Mesendoderm (in vitro differentiated cells): ENCODE data around the gene ORM2.

Experiments used
- DNase-seq: peaks from one replicate; pipeline ENCODE4 v3.0.0; 2013
- H2AK5ac ChIP-seq: 2 replicates; pipeline ENCODE4 v1.6.1; 2013; ENCODE audit warnings: low read length, inconsistent platforms
- H2BK120ac ChIP-seq: 2 replicates; pipeline ENCODE4 v1.6.1; 2013; ENCODE audit warnings: low read depth, mild to moderate bottlenecking, low read length, moderate library complexity, mixed read lengths
- H2BK15ac ChIP-seq: replicated peaks from 2 replicates; pipeline ENCODE4 v1.6.1; 2013; ENCODE audit warnings: low read depth, mild to moderate bottlenecking, moderate library complexity
- H2BK5ac ChIP-seq: 2 replicates; pipeline ENCODE4 v1.6.1; 2013; ENCODE audit warnings: low read length, inconsistent platforms
- H3K18ac ChIP-seq: 2 replicates; pipeline ENCODE4 v1.6.1; 2013; ENCODE audit warnings: mild to moderate bottlenecking, low read length, mixed read lengths
- H3K23ac ChIP-seq: one replicate; pipeline ENCODE4 v1.6.1; 2013; ENCODE audit warnings: low read length
- H3K27ac ChIP-seq: 2 replicates; pipeline ENCODE4 v1.5.1; 2013; ENCODE audit warnings: low read depth, mild to moderate bottlenecking, inconsistent platforms, low read length, moderate library complexity
- H3K27me3 ChIP-seq: 2 replicates; pipeline ENCODE4 v1.6.1; 2013; ENCODE audit warnings: low read length, control low read depth, mild to moderate bottlenecking, inconsistent platforms; ENCODE audit not compliant: insufficient read depth, poor library complexity
- H3K36me3 ChIP-seq: 2 replicates; pipeline ENCODE4 v1.6.1; 2013; ENCODE audit warnings: low read length, inconsistent platforms; ENCODE audit not compliant: control insufficient read depth, insufficient read depth
- H3K4ac ChIP-seq: one replicate; pipeline ENCODE4 v1.6.1; 2013; ENCODE audit warnings: low read depth, mild to moderate bottlenecking, low read length, moderate library complexity
- H3K4me1 ChIP-seq: 2 replicates; pipeline ENCODE4 v1.6.1; 2013; ENCODE audit warnings: low read depth, low read length, inconsistent platforms; ENCODE audit not compliant: control insufficient read depth
- H3K4me2 ChIP-seq: 2 replicates; pipeline ENCODE4 v1.6.1; 2013; ENCODE audit warnings: low read length
- H3K4me3 ChIP-seq: 2 replicates; pipeline ENCODE4 v1.5.1; 2013; ENCODE audit warnings: mild to moderate bottlenecking, low read length
- H3K56ac ChIP-seq: one replicate; pipeline ENCODE4 v1.6.1; 2013; ENCODE audit warnings: low read length
- H3K79me1 ChIP-seq: 2 replicates; pipeline ENCODE4 v1.6.1; 2013; ENCODE audit warnings: low read length, inconsistent platforms
- H3K79me2 ChIP-seq: 2 replicates; pipeline ENCODE4 v1.6.1; 2013; ENCODE audit warnings: mild to moderate bottlenecking, low read length; ENCODE audit not compliant: control insufficient read depth, insufficient read depth
- H3K9ac ChIP-seq: 2 replicates; pipeline ENCODE4 v1.6.1; 2013; ENCODE audit warnings: low read length, inconsistent platforms
- H4K5ac ChIP-seq: one replicate; pipeline ENCODE4 v1.6.1; 2013; ENCODE audit warnings: low read length
- H4K8ac ChIP-seq: one replicate; pipeline ENCODE4 v1.6.1; 2013; ENCODE audit warnings: low read depth, mild to moderate bottlenecking, control low read depth, low read length, moderate library complexity
- WGBS: extraction: QIAGEN DNeasy Blood & Tissue Kit; methylation state at CpG from one replicate; pipeline ENCODE4 v1.1.7; 2013; ENCODE audit warnings: low lambda C conversion rate, missing lambda C conversion rate; ENCODE audit not compliant: insufficient coverage; ENCODE audit errors: extremely low coverage; 5-methylcytosine and 5-hydroxymethylcytosine counted together

The ORM2 gene

GRCh38 chr9:114356792-114357191 lies 27.1 kb downstream of the ORM2 start:
- Histone ChIP-seq H2BK15ac (no peak overlapping the region), H3K18ac (no peak overlapping the region), H3K79me1 (no peaks in the 10 kb centered on the region), H3K4me1 (no peaks in the 10 kb centered on the region), H3K4me3 (no peak overlapping the region), H4K5ac (no peak overlapping the region), H3K4ac (no peak overlapping the region), H3K27me3 (no peaks in the 10 kb centered on the region), H3K56ac (no peak overlapping the region), H3K36me3 (no peaks in the 10 kb centered on the region), H2BK5ac (no peak overlapping the region), H2AK5ac (no peak overlapping the region), H3K9ac (no peak overlapping the region), H3K4me2 (no peak overlapping the region), H3K27ac (no peak overlapping the region), H2BK120ac (no peak overlapping the region), H3K23ac (no peak overlapping the region), H3K79me2 (no peaks in the 10 kb centered on the region), H4K8ac (no peak overlapping the region)
- no peak for DNase-seq
- WGBS = no CpG with 5 or more reads among the region's 6 CpGs

GRCh38 chr9:114357360-114357759 lies 27.7 kb downstream of the ORM2 start:
- Histone ChIP-seq H2BK15ac (no peak overlapping the region), H3K4me2 (no peak overlapping the region), H3K23ac (no peak overlapping the region), H3K36me3 (no peaks in the 10 kb centered on the region), H4K5ac (no peak overlapping the region), H3K79me1 (no peaks in the 10 kb centered on the region), H2BK120ac (no peak overlapping the region), H3K4me3 (no peak overlapping the region), H3K4me1 (no peaks in the 10 kb centered on the region), H3K56ac (no peak overlapping the region), H2BK5ac (no peak overlapping the region), H3K18ac (no peak overlapping the region), H3K4ac (no peak overlapping the region), H3K27me3 (no peaks in the 10 kb centered on the region), H4K8ac (no peak overlapping the region), H3K9ac (no peak overlapping the region), H3K27ac (no peak overlapping the region), H2AK5ac (no peak overlapping the region), H3K79me2 (no peaks in the 10 kb centered on the region)
- DNase-seq = no peak
- WGBS = no CpG with 5 or more reads among the region's 6 CpGs

GRCh38 chr9:114357911-114358328 lies 28.3 kb downstream of the ORM2 start:
- no peak overlapping the region for H2BK15ac ChIP-seq
- H3K4me3 ChIP-seq = no peak overlapping the region
- no peak overlapping the region for H2AK5ac ChIP-seq
- H3K56ac ChIP-seq = no peak overlapping the region
- no peak overlapping the region for H4K8ac ChIP-seq
- H2BK120ac ChIP-seq = no peak overlapping the region
- no peak overlapping the region for H3K27ac ChIP-seq
- no peak overlapping the region for H2BK5ac ChIP-seq
- H3K79me1 ChIP-seq = no peaks in the 10 kb centered on the region
- H3K79me2 ChIP-seq = no peaks in the 10 kb centered on the region
- no peak overlapping the region for H4K5ac ChIP-seq
- DNase-seq = no peak
- no peaks in the 10 kb centered on the region for H3K27me3 ChIP-seq
- H3K18ac ChIP-seq = no peak overlapping the region
- H3K4ac ChIP-seq = no peak overlapping the region
- no peak overlapping the region for H3K9ac ChIP-seq
- H3K23ac ChIP-seq = no peak overlapping the region
- no peak overlapping the region for H3K4me2 ChIP-seq
- no peaks in the 10 kb centered on the region for H3K4me1 ChIP-seq
- WGBS = no CpG with 5 or more reads among the region's 9 CpGs
- no peaks in the 10 kb centered on the region for H3K36me3 ChIP-seq

- Histone ChIP-seq H2BK5ac (no peak overlapping the region), H2BK120ac (no peak overlapping the region), H3K4ac (no peak overlapping the region), H2AK5ac (no peak overlapping the region), H3K56ac (no peak overlapping the region), H3K36me3 (no peaks in the 10 kb centered on the region), H2BK15ac (no peak overlapping the region), H3K27ac (no peak overlapping the region), H3K4me1 (no peaks in the 10 kb centered on the region), H3K4me2 (no peak overlapping the region), H3K27me3 (no peaks in the 10 kb centered on the region), H3K79me2 (no peaks in the 10 kb centered on the region), H3K79me1 (no peaks in the 10 kb centered on the region), H3K4me3 (no peak overlapping the region), H4K5ac (no peak overlapping the region), H4K8ac (no peak overlapping the region), H3K18ac (no peak overlapping the region), H3K9ac (no peak overlapping the region), H3K23ac (no peak overlapping the region)
- WGBS = no CpG with 5 or more reads among the region's 7 CpGs
- DNase-seq = no peak
These were observed 30.1 kb downstream of the ORM2 start for GRCh38 chr9:114359801-114360200.

GRCh38 chr9:114361542-114361941 lies 31.9 kb downstream of the ORM2 start:
- Histone ChIP-seq H3K18ac (no peak overlapping the region), H2AK5ac (no peak overlapping the region), H3K27ac (no peak overlapping the region), H3K4me3 (no peak overlapping the region), H4K5ac (no peak overlapping the region), H4K8ac (no peak overlapping the region), H3K4ac (no peak overlapping the region), H2BK5ac (no peak overlapping the region), H2BK120ac (no peak overlapping the region), H3K36me3 (no peaks in the 10 kb centered on the region), H3K9ac (no peak overlapping the region), H3K4me1 (no peaks in the 10 kb centered on the region), H2BK15ac (no peak overlapping the region), H3K23ac (no peak overlapping the region), H3K4me2 (no peak overlapping the region), H3K79me1 (no peaks in the 10 kb centered on the region), H3K56ac (no peak overlapping the region), H3K27me3 (no peaks in the 10 kb centered on the region), H3K79me2 (no peaks in the 10 kb centered on the region)
- no CpG with 5 or more reads among the region's 7 CpGs for WGBS
- no peak for DNase-seq

GRCh38 chr9:114362394-114362793 lies 32.7 kb downstream of the ORM2 start:
- Histone ChIP-seq H3K18ac (no peak overlapping the region), H3K4me1 (no peaks in the 10 kb centered on the region), H3K4me3 (no peak overlapping the region), H2BK120ac (no peak overlapping the region), H2BK5ac (no peak overlapping the region), H3K4ac (no peak overlapping the region), H4K8ac (no peak overlapping the region), H3K27ac (no peak overlapping the region), H2BK15ac (no peak overlapping the region), H3K79me2 (no peaks in the 10 kb centered on the region), H4K5ac (no peak overlapping the region), H3K56ac (no peak overlapping the region), H3K27me3 (no peaks in the 10 kb centered on the region), H3K36me3 (no peaks in the 10 kb centered on the region), H3K9ac (no peak overlapping the region), H3K4me2 (no peak overlapping the region), H3K79me1 (no peaks in the 10 kb centered on the region), H3K23ac (no peak overlapping the region), H2AK5ac (no peak overlapping the region)
- DNase-seq = no peak
- WGBS = no CpG with 5 or more reads among the region's 12 CpGs
